A673 (cell line): ENCODE results near the gene ANKEF1. TPM values are rescaled to one million over a fixed set of nuclear protein-coding genes. Genes with fewer than 3 reads are reported as not detected.

Experiments used
- BruUV-seq: library from RNA; stranded (reverse); fragments of 400-500 nt; replicated peaks from 2 replicates; lab custom pipeline; 2021; lab: Mats Ljungman, UMichigan
- CTCF ChIA-PET: fragments of 300-600 bp; sonication (Branson Sonifier 250); formaldehyde crosslinking; loops from one replicate; lab custom pipeline; 2022; ENCODE audit warnings: antibody characterized with exemption; lab: Charles Lee
- POLR2A ChIA-PET: fragments of 300-600 bp; sonication (Branson Sonifier 250); formaldehyde crosslinking; loops from one replicate; lab custom pipeline; 2022; ENCODE audit warnings: antibody characterized with exemption; ENCODE audit not compliant: low non-redundant PET; lab: Charles Lee
- DNase-seq: peaks from one replicate; pipeline ENCODE4 v3.0.0-alpha.2; 2015; ENCODE audit warnings: low spot score
- H3K27ac ChIP-seq: fragments of 200-600 bp; sonication (generic); 2 replicates; pipeline ENCODE4 v1.5.1; 2016; ENCODE audit warnings: mixed run types, low read depth, mild to moderate bottlenecking, mixed read lengths, antibody characterized with exemption, low read length; ENCODE audit not compliant: poor library complexity, severe bottlenecking
- H3K27me3 ChIP-seq: fragments of 200-600 bp; sonication (generic); replicated peaks from 2 replicates; pipeline ENCODE4 v1.6.1; 2017; ENCODE audit warnings: mixed run types, low read depth, mild to moderate bottlenecking, mixed read lengths, antibody characterized with exemption, low read length; ENCODE audit not compliant: insufficient read depth, poor library complexity
- H3K36me3 ChIP-seq: fragments of 200-600 bp; sonication (generic); 2 replicates; pipeline ENCODE4 v1.6.1; 2016; ENCODE audit warnings: mixed run types, mild to moderate bottlenecking, mixed read lengths, antibody characterized with exemption, low read length; ENCODE audit not compliant: insufficient read depth, poor library complexity, severe bottlenecking
- H3K4me1 ChIP-seq: fragments of 200-600 bp; sonication (generic); 2 replicates; pipeline ENCODE4 v1.6.1; 2017; ENCODE audit warnings: mixed run types, mild to moderate bottlenecking, mixed read lengths, antibody characterized with exemption, low read length; ENCODE audit not compliant: insufficient read depth, poor library complexity, severe bottlenecking
- H3K4me3 ChIP-seq: fragments of 200-600 bp; sonication (generic); 2 replicates; pipeline ENCODE4 v1.5.1; 2016; ENCODE audit warnings: low read depth, mixed run types, mild to moderate bottlenecking, mixed read lengths, low read length; ENCODE audit not compliant: poor library complexity, severe bottlenecking
- H3K9me3 ChIP-seq: fragments of 200-600 bp; sonication (generic); 2 replicates; pipeline ENCODE4 v1.6.1; 2016; ENCODE audit warnings: mixed run types, low read depth, mild to moderate bottlenecking, mixed read lengths, antibody characterized with exemption, low read length; ENCODE audit not compliant: poor library complexity, severe bottlenecking
- EZH2 ChIP-seq: fragments of 200-600 bp; sonication (generic); IDR thresholded peaks from 2 replicates; pipeline ENCODE4 v1.6.1; 2017; ENCODE audit warnings: borderline replicate concordance, low read depth, mild to moderate bottlenecking, mixed read lengths, antibody characterized with exemption, low read length; ENCODE audit not compliant: poor library complexity, severe bottlenecking
- intact Hi-C: fragments of 100-400 bp; cut with micrococcal nuclease; formaldehyde crosslinking; loops from one replicate; pipeline ENCODE4 v1.10.0; 2022; ENCODE audit not compliant: unreplicated experiment
- total RNA-seq: library from RNA; stranded (reverse); gene quantifications from 2 replicates; pipeline ENCODE4 v1.2.3, GENCODE V29; 2021
- TF ChIP-seq, protein P1 (sequence below): fragments of 300-800, 200-600 bp; sonication (generic); conservative IDR thresholded peaks from 2 replicates; pipeline ENCODE4 v1.5.1; 2017; ENCODE audit warnings: low read depth, mild to moderate bottlenecking, antibody characterized with exemption, low read length, moderate library complexity, mixed read lengths

The ANKEF1 gene
- total RNA-seq, 1 experiment from 2014 or later, result 1.3 TPM

DNA sequence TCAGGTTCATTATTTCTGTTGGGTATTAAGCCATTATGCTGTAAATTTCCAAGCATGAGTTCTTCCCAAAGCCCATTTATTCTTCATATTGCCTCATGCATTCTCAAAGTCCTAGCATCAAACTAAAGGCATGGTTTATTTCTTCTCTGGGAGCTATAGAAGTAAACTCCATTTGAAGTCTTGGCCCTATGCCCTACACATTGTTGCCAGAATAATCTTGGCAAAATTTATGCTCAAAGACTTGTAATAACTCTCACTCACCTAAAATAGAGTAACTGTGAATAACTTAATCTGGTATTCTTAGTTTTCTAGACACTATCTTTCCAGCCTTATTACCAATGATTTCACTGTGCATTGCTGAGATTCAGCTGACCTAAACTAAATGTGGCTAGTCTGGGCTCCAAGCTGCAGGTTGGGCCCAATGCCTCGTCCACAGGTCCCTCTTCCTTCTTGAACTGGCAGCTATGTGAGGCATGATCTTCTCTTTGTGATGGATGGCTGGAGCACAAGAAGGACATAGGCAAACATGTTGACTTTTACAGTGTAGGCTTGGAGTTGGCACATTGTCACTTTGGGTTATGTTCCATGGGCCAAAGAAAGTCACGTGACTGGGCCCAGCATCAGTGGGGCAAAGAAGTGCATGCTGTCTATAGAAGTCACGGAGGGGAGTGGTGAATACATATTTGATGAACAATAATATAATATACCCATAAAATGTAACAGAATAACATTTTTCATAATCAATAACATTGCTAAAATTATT is 39.1 kb upstream of the ANKEF1 start:
- no peak overlapping the region for H3K4me3 ChIP-seq
- H3K9me3 ChIP-seq, result no peaks in the 10 kb centered on the region
- H3K27me3 ChIP-seq, result no peaks in the 10 kb centered on the region
- CTCF ChIA-PET, result no interaction called here
- intact Hi-C loops, result no loop called here
- no TSS peak for BruUV-seq
- no peak for TF ChIP-seq EZH2
- TF ChIP-seq, protein P1, sequence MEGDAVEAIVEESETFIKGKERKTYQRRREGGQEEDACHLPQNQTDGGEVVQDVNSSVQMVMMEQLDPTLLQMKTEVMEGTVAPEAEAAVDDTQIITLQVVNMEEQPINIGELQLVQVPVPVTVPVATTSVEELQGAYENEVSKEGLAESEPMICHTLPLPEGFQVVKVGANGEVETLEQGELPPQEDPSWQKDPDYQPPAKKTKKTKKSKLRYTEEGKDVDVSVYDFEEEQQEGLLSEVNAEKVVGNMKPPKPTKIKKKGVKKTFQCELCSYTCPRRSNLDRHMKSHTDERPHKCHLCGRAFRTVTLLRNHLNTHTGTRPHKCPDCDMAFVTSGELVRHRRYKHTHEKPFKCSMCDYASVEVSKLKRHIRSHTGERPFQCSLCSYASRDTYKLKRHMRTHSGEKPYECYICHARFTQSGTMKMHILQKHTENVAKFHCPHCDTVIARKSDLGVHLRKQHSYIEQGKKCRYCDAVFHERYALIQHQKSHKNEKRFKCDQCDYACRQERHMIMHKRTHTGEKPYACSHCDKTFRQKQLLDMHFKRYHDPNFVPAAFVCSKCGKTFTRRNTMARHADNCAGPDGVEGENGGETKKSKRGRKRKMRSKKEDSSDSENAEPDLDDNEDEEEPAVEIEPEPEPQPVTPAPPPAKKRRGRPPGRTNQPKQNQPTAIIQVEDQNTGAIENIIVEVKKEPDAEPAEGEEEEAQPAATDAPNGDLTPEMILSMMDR, result no peak
- DNase-seq, result no peak
- no peaks in the 10 kb centered on the region for H3K4me1 ChIP-seq
- no peak overlapping the region for H3K27ac ChIP-seq
- H3K36me3 ChIP-seq, result no peaks in the 10 kb centered on the region
- POLR2A ChIA-PET, result no interaction called here

DNA sequence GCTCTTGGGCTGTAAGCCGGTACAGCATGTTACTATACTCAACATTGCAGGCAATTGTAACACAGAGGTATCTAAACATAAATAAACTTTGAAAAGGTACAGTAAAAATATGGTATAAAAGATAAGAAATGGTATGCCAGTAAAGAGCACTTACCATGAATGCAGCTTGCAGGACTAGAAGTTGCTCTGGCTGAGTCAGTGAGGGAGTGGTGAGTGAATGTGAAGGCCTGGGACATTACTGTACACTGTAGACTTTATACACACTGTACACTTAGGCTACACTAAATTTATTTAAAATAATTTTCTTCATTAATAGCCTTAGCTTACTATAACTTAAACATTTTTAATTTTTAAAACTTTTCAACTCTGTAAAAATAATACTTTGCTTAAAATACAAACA is 37.8 kb upstream of the ANKEF1 start:
- no peak for DNase-seq
- CTCF ChIA-PET, result no interaction called here
- no peaks in the 10 kb centered on the region for H3K4me1 ChIP-seq

DNA sequence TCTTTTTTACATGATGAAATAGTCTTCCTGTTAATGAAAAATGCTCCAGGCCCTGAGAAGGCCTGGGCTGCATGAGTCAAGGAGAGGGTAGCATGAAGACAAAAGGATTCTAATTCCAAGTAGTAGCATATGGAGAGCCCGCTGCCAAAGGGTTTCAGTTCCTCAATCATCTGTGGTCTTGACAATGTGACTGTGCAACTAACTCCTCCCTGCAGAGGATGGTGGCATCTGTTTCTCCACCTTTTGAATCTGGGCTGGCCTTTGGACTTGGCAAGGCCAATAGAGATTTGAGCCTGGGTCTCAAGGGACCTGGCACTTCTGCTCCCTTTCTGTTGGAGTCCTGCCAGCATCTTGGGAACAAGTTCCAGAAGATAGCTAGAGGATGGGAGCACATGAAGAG is 35.1 kb upstream of the ANKEF1 start:
- TF ChIP-seq, protein P1, result no peak
- no peak for TF ChIP-seq EZH2
- Histone ChIP-seq H3K36me3 (no peaks in the 10 kb centered on the region), H3K27ac (no peak overlapping the region), H3K27me3 (no peaks in the 10 kb centered on the region), H3K4me1 (no peaks in the 10 kb centered on the region), H3K4me3 (no peak overlapping the region), H3K9me3 (no peaks in the 10 kb centered on the region)
- DNase-seq, result no peak
- no TSS peak for BruUV-seq
- intact Hi-C loops, result no loop called here
- CTCF ChIA-PET, result no interaction called here
- POLR2A ChIA-PET, result no interaction called here

More for the DNA sequence above, 37.8 kb upstream of the ANKEF1 start:
- TF ChIP-seq, protein P1, result no peak
- no peak for TF ChIP-seq EZH2
- POLR2A ChIA-PET, result no interaction called here
- Histone ChIP-seq H3K27me3 (no peaks in the 10 kb centered on the region), H3K36me3 (no peaks in the 10 kb centered on the region), H3K27ac (no peak overlapping the region), H3K4me3 (no peak overlapping the region), H3K9me3 (no peaks in the 10 kb centered on the region)
- intact Hi-C loops, result no loop called here
- no TSS peak for BruUV-seq
